Measurements from ENCODE around the gene MSH5. TPM values are rescaled to one million over a fixed set of nuclear protein-coding genes. Genes with fewer than 3 reads are reported as not detected.

The MSH5 gene
- total and polyA plus RNA-seq, 2 of the 13 experiments (the other 11 are each of a cell fraction or from before 2014, with no cell fraction given), result 10.2 to 38.7 TPM

DNA sequence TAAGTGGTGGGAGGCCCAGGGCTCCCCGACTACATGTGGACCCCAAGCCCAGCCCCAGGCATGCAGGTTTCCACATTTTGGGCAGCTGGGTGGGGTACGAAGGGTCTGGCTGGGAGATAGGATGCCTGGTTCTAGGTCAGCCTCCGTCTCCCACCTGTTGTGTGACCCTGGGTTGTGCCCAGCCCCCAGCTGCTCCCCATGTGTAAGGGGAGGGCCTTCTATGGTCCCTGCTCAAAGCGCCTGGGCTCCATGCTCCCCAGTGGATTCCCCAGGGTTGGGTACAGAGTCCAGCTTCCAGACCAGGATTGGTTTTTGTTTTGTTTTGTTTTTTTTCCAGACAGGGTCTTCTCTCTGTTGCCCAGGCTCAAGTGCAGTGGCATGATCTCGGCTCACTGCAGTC lies 38.4 kb downstream of the MSH5 start (continued):
- TF ChIP-seq HDAC2 (CRISPR knock-in tag; IDR thresholded peaks at IDR 0.05) (no peak), IKZF4 (CRISPR knock-in tag; IDR thresholded peaks at IDR 0.05; ENCODE audit: borderline replicate concordance, low read depth, not compliant biosample characterization) (no peak), NFE2L2 (IDR thresholded peaks at IDR 0.05; ENCODE audit: low read length) (no peak), ZNF879 (CRISPR knock-in tag; IDR thresholded peaks at IDR 0.05) (no peak), RARG (CRISPR knock-in tag; IDR thresholded peaks at IDR 0.05; ENCODE audit: low read depth) (0 out of 2 replicates have a peak, but pooled peaks have one; percentile 37), ZNF160 (CRISPR knock-in tag; IDR thresholded peaks at IDR 0.05) (peak; percentile 44; the same call in 1 of the 2 replicates), ZFYVE20 (CRISPR knock-in tag; IDR thresholded peaks at IDR 0.05; ENCODE audit: borderline replicate concordance, low read depth) (no peak), GATAD2A (CRISPR knock-in tag; IDR thresholded peaks at IDR 0.05) (no peak), ZNF83 (CRISPR knock-in tag; IDR thresholded peaks at IDR 0.05; ENCODE audit: borderline replicate concordance) (no peak), GTF3A (CRISPR knock-in tag; conservative IDR thresholded peaks at IDR 0.05) (no peak; the same call in 1 of the 2 replicates), TMF1 (CRISPR knock-in tag; IDR thresholded peaks at IDR 0.05; ENCODE audit: low read depth) (no peak), CEBPB (IDR thresholded peaks at IDR 0.05; ENCODE audit: borderline replicate concordance, low read depth, low read length) (no peak), GATA4 (IDR thresholded peaks at IDR 0.05; ENCODE audit: borderline replicate concordance, low read depth) (no peak), ZNF788 (CRISPR knock-in tag; IDR thresholded peaks at IDR 0.05; ENCODE audit: borderline replicate concordance) (no peak), ASH2L (IDR thresholded peaks at IDR 0.05; ENCODE audit: insufficient read length, low read depth, low read length) (no peak), ZNF780A (CRISPR knock-in tag; IDR thresholded peaks at IDR 0.05) (no peak), ZFP90 (CRISPR knock-in tag; IDR thresholded peaks at IDR 0.05; ENCODE audit: borderline replicate concordance) (0 out of 2 replicates have a peak, but pooled peaks have one; percentile 29), ZNF720 (CRISPR knock-in tag; IDR thresholded peaks at IDR 0.05) (no peak), MYC (CRISPR knock-in tag; IDR thresholded peaks at IDR 0.05; ENCODE audit: borderline replicate concordance) (peak; percentile 64; the same call in 1 of the 2 replicates)
- TF ChIP-seq, protein P1, sequence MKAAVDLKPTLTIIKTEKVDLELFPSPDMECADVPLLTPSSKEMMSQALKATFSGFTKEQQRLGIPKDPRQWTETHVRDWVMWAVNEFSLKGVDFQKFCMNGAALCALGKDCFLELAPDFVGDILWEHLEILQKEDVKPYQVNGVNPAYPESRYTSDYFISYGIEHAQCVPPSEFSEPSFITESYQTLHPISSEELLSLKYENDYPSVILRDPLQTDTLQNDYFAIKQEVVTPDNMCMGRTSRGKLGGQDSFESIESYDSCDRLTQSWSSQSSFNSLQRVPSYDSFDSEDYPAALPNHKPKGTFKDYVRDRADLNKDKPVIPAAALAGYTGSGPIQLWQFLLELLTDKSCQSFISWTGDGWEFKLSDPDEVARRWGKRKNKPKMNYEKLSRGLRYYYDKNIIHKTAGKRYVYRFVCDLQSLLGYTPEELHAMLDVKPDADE (CRISPR knock-in tag; IDR thresholded peaks at IDR 0.05), result no peak
- TF ChIP-seq, protein P2, sequence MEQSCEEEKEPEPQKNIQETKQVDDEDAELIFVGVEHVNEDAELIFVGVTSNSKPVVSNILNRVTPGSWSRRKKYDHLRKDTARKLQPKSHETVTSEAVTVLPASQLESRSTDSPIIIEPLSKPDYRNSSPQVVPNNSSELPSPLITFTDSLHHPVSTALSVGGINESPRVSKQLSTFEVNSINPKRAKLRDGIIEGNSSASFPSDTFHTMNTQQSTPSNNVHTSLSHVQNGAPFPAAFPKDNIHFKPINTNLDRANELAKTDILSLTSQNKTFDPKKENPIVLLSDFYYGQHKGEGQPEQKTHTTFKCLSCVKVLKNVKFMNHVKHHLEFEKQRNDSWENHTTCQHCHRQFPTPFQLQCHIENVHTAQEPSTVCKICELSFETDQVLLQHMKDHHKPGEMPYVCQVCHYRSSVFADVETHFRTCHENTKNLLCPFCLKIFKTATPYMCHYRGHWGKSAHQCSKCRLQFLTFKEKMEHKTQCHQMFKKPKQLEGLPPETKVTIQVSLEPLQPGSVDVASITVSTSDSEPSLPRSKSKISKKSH (CRISPR knock-in tag; IDR thresholded peaks at IDR 0.05; ENCODE audit: borderline replicate concordance), result no peak
- TF ChIP-seq, protein P3, sequence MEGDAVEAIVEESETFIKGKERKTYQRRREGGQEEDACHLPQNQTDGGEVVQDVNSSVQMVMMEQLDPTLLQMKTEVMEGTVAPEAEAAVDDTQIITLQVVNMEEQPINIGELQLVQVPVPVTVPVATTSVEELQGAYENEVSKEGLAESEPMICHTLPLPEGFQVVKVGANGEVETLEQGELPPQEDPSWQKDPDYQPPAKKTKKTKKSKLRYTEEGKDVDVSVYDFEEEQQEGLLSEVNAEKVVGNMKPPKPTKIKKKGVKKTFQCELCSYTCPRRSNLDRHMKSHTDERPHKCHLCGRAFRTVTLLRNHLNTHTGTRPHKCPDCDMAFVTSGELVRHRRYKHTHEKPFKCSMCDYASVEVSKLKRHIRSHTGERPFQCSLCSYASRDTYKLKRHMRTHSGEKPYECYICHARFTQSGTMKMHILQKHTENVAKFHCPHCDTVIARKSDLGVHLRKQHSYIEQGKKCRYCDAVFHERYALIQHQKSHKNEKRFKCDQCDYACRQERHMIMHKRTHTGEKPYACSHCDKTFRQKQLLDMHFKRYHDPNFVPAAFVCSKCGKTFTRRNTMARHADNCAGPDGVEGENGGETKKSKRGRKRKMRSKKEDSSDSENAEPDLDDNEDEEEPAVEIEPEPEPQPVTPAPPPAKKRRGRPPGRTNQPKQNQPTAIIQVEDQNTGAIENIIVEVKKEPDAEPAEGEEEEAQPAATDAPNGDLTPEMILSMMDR (CRISPR knock-in tag; IDR thresholded peaks at IDR 0.05), result no peak
- TF ChIP-seq, protein P4, sequence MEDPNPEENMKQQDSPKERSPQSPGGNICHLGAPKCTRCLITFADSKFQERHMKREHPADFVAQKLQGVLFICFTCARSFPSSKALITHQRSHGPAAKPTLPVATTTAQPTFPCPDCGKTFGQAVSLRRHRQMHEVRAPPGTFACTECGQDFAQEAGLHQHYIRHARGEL (CRISPR knock-in tag; IDR thresholded peaks at IDR 0.05), result no peak
- TF ChIP-seq, protein P5, sequence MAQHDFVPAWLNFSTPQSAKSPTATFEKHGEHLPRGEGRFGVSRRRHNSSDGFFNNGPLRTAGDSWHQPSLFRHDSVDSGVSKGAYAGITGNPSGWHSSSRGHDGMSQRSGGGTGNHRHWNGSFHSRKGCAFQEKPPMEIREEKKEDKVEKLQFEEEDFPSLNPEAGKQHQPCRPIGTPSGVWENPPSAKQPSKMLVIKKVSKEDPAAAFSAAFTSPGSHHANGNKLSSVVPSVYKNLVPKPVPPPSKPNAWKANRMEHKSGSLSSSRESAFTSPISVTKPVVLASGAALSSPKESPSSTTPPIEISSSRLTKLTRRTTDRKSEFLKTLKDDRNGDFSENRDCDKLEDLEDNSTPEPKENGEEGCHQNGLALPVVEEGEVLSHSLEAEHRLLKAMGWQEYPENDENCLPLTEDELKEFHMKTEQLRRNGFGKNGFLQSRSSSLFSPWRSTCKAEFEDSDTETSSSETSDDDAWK (CRISPR knock-in tag; IDR thresholded peaks at IDR 0.05), result no peak
- TF ChIP-seq, protein P6, sequence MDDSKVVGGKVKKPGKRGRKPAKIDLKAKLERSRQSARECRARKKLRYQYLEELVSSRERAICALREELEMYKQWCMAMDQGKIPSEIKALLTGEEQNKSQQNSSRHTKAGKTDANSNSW (CRISPR knock-in tag; IDR thresholded peaks at IDR 0.05; ENCODE audit: borderline replicate concordance), result no peak

Data from HepG2 (cell line).